Retinal pigment epithelial cell (primary cell): ENCODE measurements around the gene LAMA2.

Source experiments
- DNase-seq: peaks from one replicate; pipeline ENCODE4 v3.0.0-alpha.2; 2010; ENCODE audit warnings: low read depth
- H3K4me3 ChIP-seq: 2 replicates; pipeline ENCODE4 v1.5.1; 2011; ENCODE audit warnings: mild to moderate bottlenecking, low read length, control low read depth, moderate library complexity
- TF ChIP-seq, protein P1 (sequence below): conservative IDR thresholded peaks from 2 replicates; pipeline ENCODE4 v1.5.1; 2011; ENCODE audit warnings: low read depth, low read length, control low read depth, inconsistent platforms

Gene LAMA2, protein sequence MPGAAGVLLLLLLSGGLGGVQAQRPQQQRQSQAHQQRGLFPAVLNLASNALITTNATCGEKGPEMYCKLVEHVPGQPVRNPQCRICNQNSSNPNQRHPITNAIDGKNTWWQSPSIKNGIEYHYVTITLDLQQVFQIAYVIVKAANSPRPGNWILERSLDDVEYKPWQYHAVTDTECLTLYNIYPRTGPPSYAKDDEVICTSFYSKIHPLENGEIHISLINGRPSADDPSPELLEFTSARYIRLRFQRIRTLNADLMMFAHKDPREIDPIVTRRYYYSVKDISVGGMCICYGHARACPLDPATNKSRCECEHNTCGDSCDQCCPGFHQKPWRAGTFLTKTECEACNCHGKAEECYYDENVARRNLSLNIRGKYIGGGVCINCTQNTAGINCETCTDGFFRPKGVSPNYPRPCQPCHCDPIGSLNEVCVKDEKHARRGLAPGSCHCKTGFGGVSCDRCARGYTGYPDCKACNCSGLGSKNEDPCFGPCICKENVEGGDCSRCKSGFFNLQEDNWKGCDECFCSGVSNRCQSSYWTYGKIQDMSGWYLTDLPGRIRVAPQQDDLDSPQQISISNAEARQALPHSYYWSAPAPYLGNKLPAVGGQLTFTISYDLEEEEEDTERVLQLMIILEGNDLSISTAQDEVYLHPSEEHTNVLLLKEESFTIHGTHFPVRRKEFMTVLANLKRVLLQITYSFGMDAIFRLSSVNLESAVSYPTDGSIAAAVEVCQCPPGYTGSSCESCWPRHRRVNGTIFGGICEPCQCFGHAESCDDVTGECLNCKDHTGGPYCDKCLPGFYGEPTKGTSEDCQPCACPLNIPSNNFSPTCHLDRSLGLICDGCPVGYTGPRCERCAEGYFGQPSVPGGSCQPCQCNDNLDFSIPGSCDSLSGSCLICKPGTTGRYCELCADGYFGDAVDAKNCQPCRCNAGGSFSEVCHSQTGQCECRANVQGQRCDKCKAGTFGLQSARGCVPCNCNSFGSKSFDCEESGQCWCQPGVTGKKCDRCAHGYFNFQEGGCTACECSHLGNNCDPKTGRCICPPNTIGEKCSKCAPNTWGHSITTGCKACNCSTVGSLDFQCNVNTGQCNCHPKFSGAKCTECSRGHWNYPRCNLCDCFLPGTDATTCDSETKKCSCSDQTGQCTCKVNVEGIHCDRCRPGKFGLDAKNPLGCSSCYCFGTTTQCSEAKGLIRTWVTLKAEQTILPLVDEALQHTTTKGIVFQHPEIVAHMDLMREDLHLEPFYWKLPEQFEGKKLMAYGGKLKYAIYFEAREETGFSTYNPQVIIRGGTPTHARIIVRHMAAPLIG (N-terminal part only)

DNA sequence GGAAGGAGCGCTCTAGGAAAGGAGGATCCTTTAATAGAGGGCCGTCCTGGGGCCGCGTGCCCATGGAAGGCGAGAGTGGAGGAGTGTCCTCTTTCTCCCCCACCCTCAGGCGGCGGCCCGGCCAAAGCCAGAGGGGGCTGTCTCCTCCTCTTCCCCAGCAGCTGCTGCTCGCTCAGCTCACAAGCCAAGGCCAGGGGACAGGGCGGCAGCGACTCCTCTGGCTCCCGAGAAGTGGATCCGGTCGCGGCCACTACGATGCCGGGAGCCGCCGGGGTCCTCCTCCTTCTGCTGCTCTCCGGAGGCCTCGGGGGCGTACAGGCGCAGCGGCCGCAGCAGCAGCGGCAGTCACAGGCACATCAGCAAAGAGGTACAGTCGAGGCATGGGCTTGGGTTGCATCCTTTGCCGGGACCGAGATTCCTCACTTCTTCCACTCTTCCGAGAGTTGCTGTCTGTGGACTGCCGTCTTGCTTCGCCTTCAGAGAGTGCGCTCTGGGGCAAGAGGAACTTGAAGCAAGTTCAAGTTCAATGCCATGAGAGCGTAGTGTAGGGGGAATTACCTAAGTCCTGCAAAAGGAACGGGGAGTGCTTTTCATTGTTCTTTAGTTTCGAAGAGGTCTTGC lies at the start of gene LAMA2:
TSS of gene LAMA2 (plus strand) at position 148 of the 621 bp plus-strand sequence. CDS start at position 256, 108 bp downstream.
- H3K4me3 ChIP-seq, result peak within 1 kb of the TSS; percentile 63
- peak; percentile 33 for DNase-seq
- TF ChIP-seq, protein P1, sequence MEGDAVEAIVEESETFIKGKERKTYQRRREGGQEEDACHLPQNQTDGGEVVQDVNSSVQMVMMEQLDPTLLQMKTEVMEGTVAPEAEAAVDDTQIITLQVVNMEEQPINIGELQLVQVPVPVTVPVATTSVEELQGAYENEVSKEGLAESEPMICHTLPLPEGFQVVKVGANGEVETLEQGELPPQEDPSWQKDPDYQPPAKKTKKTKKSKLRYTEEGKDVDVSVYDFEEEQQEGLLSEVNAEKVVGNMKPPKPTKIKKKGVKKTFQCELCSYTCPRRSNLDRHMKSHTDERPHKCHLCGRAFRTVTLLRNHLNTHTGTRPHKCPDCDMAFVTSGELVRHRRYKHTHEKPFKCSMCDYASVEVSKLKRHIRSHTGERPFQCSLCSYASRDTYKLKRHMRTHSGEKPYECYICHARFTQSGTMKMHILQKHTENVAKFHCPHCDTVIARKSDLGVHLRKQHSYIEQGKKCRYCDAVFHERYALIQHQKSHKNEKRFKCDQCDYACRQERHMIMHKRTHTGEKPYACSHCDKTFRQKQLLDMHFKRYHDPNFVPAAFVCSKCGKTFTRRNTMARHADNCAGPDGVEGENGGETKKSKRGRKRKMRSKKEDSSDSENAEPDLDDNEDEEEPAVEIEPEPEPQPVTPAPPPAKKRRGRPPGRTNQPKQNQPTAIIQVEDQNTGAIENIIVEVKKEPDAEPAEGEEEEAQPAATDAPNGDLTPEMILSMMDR, result peak; percentile 22

DNA sequence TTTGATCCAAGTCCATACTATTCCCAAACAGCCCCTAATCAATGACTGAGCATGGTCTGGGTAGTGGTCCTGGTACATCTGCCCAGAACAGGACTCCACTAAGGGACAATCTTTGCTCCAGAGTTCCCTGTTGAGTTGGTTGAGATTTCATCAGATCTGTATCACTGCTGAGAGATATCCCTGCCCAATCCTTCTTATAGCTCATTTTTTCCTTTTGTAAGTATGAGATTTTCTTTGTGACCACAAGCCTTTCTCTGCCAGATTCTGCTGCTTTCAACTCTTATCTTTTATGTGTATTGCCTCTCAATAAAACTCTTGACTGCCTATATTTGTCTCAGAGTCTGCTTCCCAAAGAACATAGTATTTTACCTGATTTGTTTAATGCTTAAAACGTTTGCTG lies 46.2 kb upstream of the LAMA2 start:
- DNase-seq, result no peak
- H3K4me3 ChIP-seq, result no peak overlapping the region
- TF ChIP-seq, protein P1, result no peak

DNA sequence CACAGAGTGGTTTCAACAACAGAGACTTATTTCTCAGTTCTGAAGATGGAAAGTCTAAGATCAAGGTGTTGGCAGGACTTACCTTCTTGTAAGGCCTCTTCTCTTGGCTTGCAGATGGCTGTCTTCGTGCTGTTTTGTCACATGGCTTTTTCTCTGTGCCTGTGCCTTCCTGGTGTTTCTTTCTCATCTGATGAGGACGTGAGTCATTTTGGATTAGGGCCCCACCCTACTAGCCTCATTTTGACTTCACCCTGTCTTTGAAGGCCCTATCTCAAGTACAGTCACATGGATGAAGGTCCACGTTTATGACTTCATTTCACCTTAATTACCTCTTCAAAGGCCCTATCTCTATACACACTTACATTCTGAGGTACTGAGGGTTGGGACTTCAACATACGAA lies 41.4 kb upstream of the LAMA2 start:
- no peak for DNase-seq
- TF ChIP-seq, protein P1, result no peak
- H3K4me3 ChIP-seq, result no peak overlapping the region

DNA sequence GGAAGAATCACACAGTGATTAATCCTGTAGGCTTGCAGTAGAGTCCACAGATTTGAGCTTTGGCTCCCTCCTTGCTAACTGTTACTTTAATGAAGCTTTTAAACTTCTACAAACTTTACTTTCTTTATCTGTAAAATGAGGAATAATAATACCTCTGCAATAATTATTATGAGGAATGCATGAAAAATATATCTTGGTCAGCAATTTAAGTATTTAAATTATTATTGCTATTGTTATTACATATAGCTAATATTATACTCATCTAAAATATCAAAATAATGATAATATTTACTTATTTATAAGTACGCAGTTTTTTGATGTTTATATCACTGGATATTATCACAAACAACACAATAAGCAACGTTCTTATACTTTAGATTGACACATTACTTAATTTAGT lies 38.3 kb upstream of the LAMA2 start:
- no peak for DNase-seq
- H3K4me3 ChIP-seq, result no peak overlapping the region
- TF ChIP-seq, protein P1, result no peak

DNA sequence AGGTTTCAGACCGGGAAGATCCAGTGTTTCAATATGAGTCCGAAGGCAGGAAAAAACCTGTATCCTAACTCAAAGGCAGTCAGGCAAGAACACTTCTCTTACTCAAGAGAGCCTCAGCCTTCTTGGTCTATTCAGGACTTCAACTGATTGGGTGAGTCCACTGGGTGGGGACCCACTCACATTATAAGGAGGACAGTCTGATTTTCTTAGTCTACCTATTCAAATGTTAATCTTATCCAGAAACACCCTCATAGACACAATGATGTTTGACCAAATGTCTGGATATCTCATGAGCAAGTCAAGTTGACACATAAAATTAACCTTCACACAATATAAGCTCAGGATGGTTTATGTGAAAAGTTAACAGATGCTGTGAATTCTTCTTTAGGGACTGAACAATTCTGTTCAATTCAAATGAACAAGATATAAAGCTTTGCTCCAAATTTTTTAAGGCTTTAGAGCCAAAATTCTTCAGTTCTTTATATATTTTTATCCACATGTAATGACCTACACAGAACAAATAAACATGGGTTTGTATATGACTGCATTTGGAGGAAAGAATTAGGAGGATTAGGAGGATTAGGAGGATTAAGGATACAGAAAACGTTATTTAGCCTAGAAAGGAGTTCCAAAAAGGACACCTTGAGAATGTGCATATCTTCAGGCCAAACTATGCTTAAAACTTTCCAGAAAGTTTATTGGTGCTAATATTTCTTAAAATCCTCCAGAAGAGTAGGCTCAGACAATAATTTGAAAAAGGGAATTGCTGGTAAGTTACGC lies 35.3 kb upstream of the LAMA2 start:
- H3K4me3 ChIP-seq, result no peak overlapping the region
- TF ChIP-seq, protein P1, result no peak
- no peak for DNase-seq
